SH-SY5Y (cell line): Measurements from ENCODE around the gene FBXO34.

Experiments
- GATA2 ChIP-seq: IDR thresholded peaks from 2 replicates; pipeline ENCODE4 v1.6.1; 2011; ENCODE audit warnings: mild to moderate bottlenecking, low read depth, low read length
- GATA3 ChIP-seq: IDR thresholded peaks from 2 replicates; pipeline ENCODE4 v1.6.1; 2011; ENCODE audit warnings: low read depth, mild to moderate bottlenecking, low read length, moderate library complexity

FBXO34 gene

GRCh38 chr14:55336691-55337090, 65.5 kb downstream of the FBXO34 start:
- no peak for TF ChIP-seq GATA3
- no peak for TF ChIP-seq GATA2

GRCh38 chr14:55339770-55340169, 68.5 kb downstream of the FBXO34 start:
- TF ChIP-seq GATA3 = no peak
- TF ChIP-seq GATA2 = no peak

DNA sequence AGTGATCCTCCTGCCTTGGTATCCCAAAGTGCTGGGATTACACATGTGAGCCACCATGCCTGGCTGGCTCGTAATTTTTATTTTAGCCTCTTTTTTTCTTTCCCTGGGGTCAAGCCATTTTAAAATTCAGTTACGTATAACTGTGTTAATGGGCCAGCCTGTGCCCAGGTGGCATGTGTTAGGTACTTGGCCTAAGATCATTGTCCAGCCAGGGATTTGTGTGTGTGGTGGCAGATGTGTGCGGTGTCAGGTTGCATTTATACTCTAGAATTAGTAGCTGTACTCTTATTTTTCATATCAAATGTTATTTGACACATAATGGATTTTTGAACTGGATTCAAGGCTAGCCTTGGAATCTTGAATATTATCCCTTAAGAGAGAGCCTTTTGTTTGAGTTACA, 69.3 kb downstream of the FBXO34 start:
- TF ChIP-seq GATA3 (no peak), GATA2 (no peak)

- no peak for TF ChIP-seq GATA2
- no peak for TF ChIP-seq GATA3
Observed at GRCh38 chr14:55341781-55342180, 70.6 kb downstream of the FBXO34 start.

GRCh38 chr14:55347040-55347439, 75.8 kb downstream of the FBXO34 start:
- no peak for TF ChIP-seq GATA3
- TF ChIP-seq GATA2 = no peak

- TF ChIP-seq GATA3 (no peak), GATA2 (no peak)
Observed at GRCh38 chr14:55347748-55348147, 76.5 kb downstream of the FBXO34 start.

GRCh38 chr14:55348766-55349453, 77.7 kb downstream of the FBXO34 start:
- no peak for TF ChIP-seq GATA3
- peak; percentile 10; the same call in 1 of the 2 replicates for TF ChIP-seq GATA2

DNA sequence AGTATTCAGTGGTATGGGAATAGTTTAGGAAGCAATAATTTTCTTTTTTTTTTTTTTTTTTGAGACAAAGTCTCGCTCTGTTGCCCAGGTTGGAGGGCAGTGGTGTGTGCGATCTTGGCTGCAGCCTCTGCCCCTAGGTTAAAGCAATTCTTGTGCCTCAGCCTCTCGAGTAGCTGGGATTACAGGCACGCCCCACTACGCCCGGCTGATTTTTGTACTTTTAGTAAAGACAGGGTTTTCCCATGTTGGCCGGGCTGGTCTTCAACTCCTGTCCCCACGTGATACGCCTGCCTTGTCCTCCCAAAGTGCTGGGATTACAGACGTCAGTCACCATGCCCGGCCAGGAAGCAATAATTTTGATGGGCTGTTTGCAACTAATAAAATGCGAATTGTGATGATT, 78.3 kb downstream of the FBXO34 start:
- no peak for TF ChIP-seq GATA3

- no peak for TF ChIP-seq GATA3
- no peak for TF ChIP-seq GATA2
Observed at GRCh38 chr14:55350461-55350860, 79.2 kb downstream of the FBXO34 start.

- TF ChIP-seq GATA3 (no peak), GATA2 (no peak)
Observed at GRCh38 chr14:55351111-55351510, 79.9 kb downstream of the FBXO34 start.

GRCh38 chr14:55352201-55352600, 81.0 kb downstream of the FBXO34 start:
- TF ChIP-seq GATA3 (no peak), GATA2 (no peak)

- TF ChIP-seq GATA2 = no peak
- TF ChIP-seq GATA3 = no peak
Observed at GRCh38 chr14:55353686-55354467, 82.7 kb downstream of the FBXO34 start.

GRCh38 chr14:55354500-55354899, 83.3 kb downstream of the FBXO34 start:
- no peak for TF ChIP-seq GATA2
- TF ChIP-seq GATA3 = no peak

GRCh38 chr14:55355922-55356321, 84.7 kb downstream of the FBXO34 start:
- TF ChIP-seq GATA2 (no peak), GATA3 (no peak)

DNA sequence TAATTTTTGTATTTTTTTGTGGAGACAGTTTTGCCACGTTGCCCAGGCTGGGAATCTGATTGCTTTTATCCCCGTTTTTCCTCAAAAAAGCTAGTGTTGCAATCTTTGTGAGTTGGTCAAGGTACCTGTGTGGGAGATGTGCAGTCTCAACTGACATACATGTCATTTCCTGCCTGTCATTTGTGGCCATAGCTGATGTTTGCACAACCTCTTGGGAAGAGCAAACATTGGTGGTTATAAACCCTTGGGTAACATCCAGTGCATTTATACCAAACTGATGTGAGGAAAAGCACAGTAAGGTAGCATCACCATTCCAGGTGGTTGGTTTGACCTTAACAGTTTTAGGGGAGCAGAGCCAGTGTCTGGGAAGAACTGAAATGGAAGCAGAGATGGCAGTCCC, 85.7 kb downstream of the FBXO34 start:
- no peak for TF ChIP-seq GATA3
- no peak for TF ChIP-seq GATA2

DNA sequence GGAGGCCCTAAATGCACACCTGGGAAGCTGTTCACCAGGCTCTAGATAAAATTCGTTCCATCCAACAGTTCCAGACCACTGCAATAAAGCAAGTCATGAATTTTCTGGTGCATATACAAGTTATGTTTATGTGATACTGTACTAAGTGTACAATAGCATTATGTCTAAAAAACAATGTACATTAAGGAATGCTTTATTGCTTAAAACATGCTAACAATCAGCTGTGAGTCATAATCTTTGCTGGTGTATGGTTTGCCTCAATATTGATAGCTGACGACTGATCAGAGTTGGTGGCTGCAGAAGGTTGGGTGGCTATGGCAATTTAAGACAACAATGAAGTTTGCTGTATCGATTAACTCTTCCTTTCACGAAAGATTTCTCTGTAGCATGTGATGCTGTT, 88.1 kb downstream of the FBXO34 start:
- TF ChIP-seq GATA3 (no peak), GATA2 (no peak)
